PFSK-1 (cell line): Measurements from ENCODE around the gene MRPL45.

Experiments used
- FOXP2 ChIP-seq: optimal IDR thresholded peaks from 2 replicates; pipeline ENCODE3; 2011; ENCODE audit warnings: borderline replicate concordance, control low read depth, inconsistent platforms; ENCODE audit not compliant: insufficient read depth; ENCODE audit errors: extremely low read length, extremely low read depth
- POLR2AphosphoS5 ChIP-seq: IDR thresholded peaks from 2 replicates; pipeline ENCODE4 v1.6.1; 2012; ENCODE audit warnings: low read depth, mild to moderate bottlenecking, control low read depth, low read length, moderate library complexity
- REST ChIP-seq, 2 experiments: IDR thresholded peaks; 2 replicates each; pipeline versions ENCODE4 v1.6.1 to v1.8.0; 2011 to 2012; ENCODE audit warnings: low read depth in 2 of 2, low read length in 2 of 2, control low read depth in 1 of 2, inconsistent platforms in 1 of 2, mild to moderate bottlenecking in 1 of 2, moderate library complexity in 1 of 2; ENCODE audit not compliant: insufficient read depth in 1 of 2
- SIN3A ChIP-seq: IDR thresholded peaks from 2 replicates; pipeline ENCODE4 v1.6.1; 2012; ENCODE audit warnings: mild to moderate bottlenecking, low read length, moderate library complexity, borderline replicate concordance; ENCODE audit not compliant: insufficient read depth
- TAF1 ChIP-seq: IDR thresholded peaks from 2 replicates; pipeline ENCODE4 v1.6.1; 2012; ENCODE audit warnings: low read length, control low read depth, borderline replicate concordance; ENCODE audit not compliant: insufficient read depth

GRCh38 chr17:38328620-38329019 lies 31.7 kb downstream of the MRPL45 start:
- TF ChIP-seq TAF1 = no peak
- no peak for TF ChIP-seq POLR2AphosphoS5
- TF ChIP-seq REST (IDR thresholded peaks at IDR 0.05; ENCODE audit: insufficient read depth in 1 of 2, low read depth in 2 of 2, low read length in 2 of 2) = no peak
- TF ChIP-seq SIN3A = no peak
- no peak for TF ChIP-seq FOXP2
